Gastrocnemius medialis (tissue), 4 donors: ENCODE measurements around the gene NDUFAF3. TPM values are rescaled to one million over a fixed set of nuclear protein-coding genes. Genes with fewer than 3 reads are reported as not detected.

Experiments used
- ATAC-seq, 2 donors: fragments of 150-250 bp; one replicate each; pipeline ENCODE4 v1.9.1; 2016
- DNase-seq, 2 donors: peaks; one replicate each; pipeline ENCODE4 v3.0.0-alpha.2; 2019
- H3K27ac ChIP-seq, 4 donors: fragments of 200-600 bp; sonication (generic); 1 replicate in 1 of 4; 2 replicates in 3 of 4; pipeline ENCODE4 v1.5.1; 2016 to 2018; ENCODE audit warnings: mild to moderate bottlenecking in 2 of 4, moderate library complexity in 1 of 4
- H3K27me3 ChIP-seq, 3 donors: fragments of 200-600 bp; sonication (generic) in 2 of 3; 1 replicate in 1 of 3; 2 replicates in 2 of 3; pipeline versions ENCODE4 v1.5.1 to v1.6.0; 2016 to 2019; ENCODE audit warnings: mild to moderate bottlenecking in 1 of 3, moderate library complexity in 1 of 3
- H3K36me3 ChIP-seq, 2 donors: fragments of 200-600 bp; sonication (generic) in 1 of 2; one replicate each; pipeline ENCODE4 v1.5.1; 2017 to 2018
- H3K4me1 ChIP-seq, 2 donors: fragments of 200-600 bp; sonication (generic) in 1 of 2; one replicate each; pipeline ENCODE4 v1.5.1; 2016 to 2017; ENCODE audit warnings: mild to moderate bottlenecking in 2 of 2
- H3K4me3 ChIP-seq, 4 donors: fragments of 200-600 bp; sonication (generic) in 3 of 4; 1 replicate in 1 of 4; 2 replicates in 3 of 4; pipeline ENCODE4 v1.5.1; 2016 to 2019; ENCODE audit warnings: mild to moderate bottlenecking in 2 of 4
- H3K9me3 ChIP-seq, 3 donors: fragments of 200-600 bp; sonication (generic) in 2 of 3; 1 replicate in 1 of 3; 2 replicates in 2 of 3; pipeline ENCODE4 v1.5.1; 2016 to 2019
- CTCF ChIP-seq, 5 experiments: fragments of 450-650 bp in 3 of 5; fragments of 200-600 bp in 2 of 5; sonication (generic) in 2 of 5; IDR thresholded peaks in 4 of 5; conservative IDR thresholded peaks in 1 of 5; 1 replicate in 4 of 5; 2 replicates in 1 of 5; pipeline ENCODE4 v1.5.1; 2016 to 2019; ENCODE audit warnings: antibody characterized with exemption in 5 of 5, mild to moderate bottlenecking in 3 of 5, moderate library complexity in 3 of 5
- POLR2A ChIP-seq, 2 donors: fragments of 450-650 bp; IDR thresholded peaks; one replicate each; pipeline ENCODE4 v1.6.1; 2017; ENCODE audit warnings: antibody characterized with exemption in 2 of 2, mild to moderate bottlenecking in 2 of 2, moderate library complexity in 2 of 2
- in situ Hi-C, 4 donors: fragments of 200-750 bp; cut with MboI; loops; one replicate each; pipeline versions ENCODE4 v1.15.0 to v1.8.0; 2017; ENCODE audit warnings: low sequenced_read_pairs in 4 of 4
- intact Hi-C: fragments of 100-400 bp; cut with DNase I; formaldehyde crosslinking; loops from one replicate; pipeline ENCODE4 v1.15.1; 2023; ENCODE audit warnings: low total_unique reads
- total RNA-seq, 4 donors: library from RNA; depleted of rRNA; stranded (reverse); fragments of >200 nt; gene quantifications; one replicate each; pipeline versions ENCODE4 v1.1.0 to v1.2.3, GENCODE V29; 2016

The NDUFAF3 gene
- total RNA-seq, 4 donors from 2014 or later: 129 to 181 (median 148) TPM

- ATAC-seq (no peak), DNase-seq (no peak)
- Histone ChIP-seq H3K27me3 (no peaks in the 10 kb centered on the region), H3K4me3 (no peak overlapping the region), H3K4me1 (peaks cover 27 to 34% of the 10 kb centered on the region in 2 donors), H3K27ac (no peak overlapping the region), H3K36me3 (no peaks in the 10 kb centered on the region), H3K9me3 (no peaks in the 10 kb centered on the region)
- intact Hi-C loops (no loop called here), in situ Hi-C loops (no loop called here)
- TF ChIP-seq POLR2A (IDR thresholded peaks at IDR 0.05) (no peak), CTCF (IDR thresholded peaks at IDR 0.05 in 4 of 5, conservative IDR thresholded peaks at IDR 0.05 in 1 of 5) (no peak)
Measured at GRCh38 chr3:48993834-48994233, 28.1 kb upstream of the NDUFAF3 start.

- no peaks in the 10 kb centered on the region for H3K27me3 ChIP-seq
- H3K4me3 ChIP-seq: no peak overlapping the region
- H3K27ac ChIP-seq: no peak overlapping the region
- in situ Hi-C loops: no loop called here
- no peaks in the 10 kb centered on the region for H3K36me3 ChIP-seq
- H3K9me3 ChIP-seq: no peaks in the 10 kb centered on the region
- TF ChIP-seq CTCF (IDR thresholded peaks at IDR 0.05 in 4 of 5, conservative IDR thresholded peaks at IDR 0.05 in 1 of 5) (no peak), POLR2A (IDR thresholded peaks at IDR 0.05) (no peak)
- no peak for ATAC-seq
- no peak for DNase-seq
- intact Hi-C loops: no loop called here
- H3K4me1 ChIP-seq: peaks cover 14 to 17% of the 10 kb centered on the region in 2 donors
Measured at GRCh38 chr3:48996640-48997039, 25.3 kb upstream of the NDUFAF3 start.

GRCh38 chr3:48997102-48997635, 24.8 kb upstream of the NDUFAF3 start:
- no peak for ATAC-seq
- in situ Hi-C loops: no loop called here

GRCh38 chr3:48997714-48998637, 23.9 kb upstream of the NDUFAF3 start:
- intact Hi-C loops (no loop called here), in situ Hi-C loops (no loop called here)
- H3K4me3 ChIP-seq: no peak overlapping the region
- no peaks in the 10 kb centered on the region for H3K27me3 ChIP-seq
- H3K36me3 ChIP-seq: no peaks in the 10 kb centered on the region
- H3K4me1 ChIP-seq: peaks cover 1 to 3% of the 10 kb centered on the region in 2 donors
- H3K9me3 ChIP-seq: no peaks in the 10 kb centered on the region
- no peak overlapping the region for H3K27ac ChIP-seq
- no peak for DNase-seq
- TF ChIP-seq CTCF (IDR thresholded peaks at IDR 0.05 in 4 of 5, conservative IDR thresholded peaks at IDR 0.05 in 1 of 5) (no peak), POLR2A (IDR thresholded peaks at IDR 0.05) (no peak)
- no peak for ATAC-seq

More at GRCh38 chr3:48997102-48997635, 24.8 kb upstream of the NDUFAF3 start:
- H3K36me3 ChIP-seq: no peaks in the 10 kb centered on the region
- H3K9me3 ChIP-seq: no peaks in the 10 kb centered on the region
- no peaks in the 10 kb centered on the region for H3K27me3 ChIP-seq
- H3K27ac ChIP-seq: no peak overlapping the region
- intact Hi-C loops: no loop called here
- no peak overlapping the region for H3K4me3 ChIP-seq
- no peak for TF ChIP-seq CTCF (IDR thresholded peaks at IDR 0.05 in 4 of 5, conservative IDR thresholded peaks at IDR 0.05 in 1 of 5)
- no peak for TF ChIP-seq POLR2A (IDR thresholded peaks at IDR 0.05)
- no peak for DNase-seq
- H3K4me1 ChIP-seq: peaks cover 9 to 12% of the 10 kb centered on the region in 2 donors
